ENCODE results near the gene ADD1.

DNA sequence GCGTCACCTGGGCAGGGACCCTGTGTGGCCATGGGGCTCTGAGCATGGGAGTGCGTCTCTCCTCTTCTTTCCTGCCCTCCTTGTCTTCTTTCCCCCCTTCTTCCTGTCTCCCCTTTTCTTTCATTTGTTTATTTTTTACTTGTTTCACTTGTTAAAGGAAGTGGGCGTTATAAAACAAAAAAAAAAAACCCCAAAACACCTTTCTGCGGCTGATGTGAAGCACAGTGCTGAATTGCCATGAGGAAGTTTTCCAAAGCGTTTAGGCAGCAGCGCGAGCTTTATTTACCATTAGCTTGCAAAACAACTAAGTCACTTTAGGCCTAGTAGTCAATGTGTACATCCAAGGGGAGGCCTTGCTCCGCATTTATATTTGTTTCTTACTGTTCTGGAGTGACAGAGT, 62.6 kb downstream of the ADD1 start:
- no peak for TF ChIP-seq EZH2 (IDR thresholded peaks at IDR 0.05; ENCODE audit: insufficient read depth, poor library complexity, severe bottlenecking)
- TF ChIP-seq EZH2phosphoT487 (IDR thresholded peaks at IDR 0.05; ENCODE audit: insufficient read depth, low read depth): no peak

All from GM23248 (cell line).